ENCODE results near the gene HDAC4.

The HDAC4 gene

DNA sequence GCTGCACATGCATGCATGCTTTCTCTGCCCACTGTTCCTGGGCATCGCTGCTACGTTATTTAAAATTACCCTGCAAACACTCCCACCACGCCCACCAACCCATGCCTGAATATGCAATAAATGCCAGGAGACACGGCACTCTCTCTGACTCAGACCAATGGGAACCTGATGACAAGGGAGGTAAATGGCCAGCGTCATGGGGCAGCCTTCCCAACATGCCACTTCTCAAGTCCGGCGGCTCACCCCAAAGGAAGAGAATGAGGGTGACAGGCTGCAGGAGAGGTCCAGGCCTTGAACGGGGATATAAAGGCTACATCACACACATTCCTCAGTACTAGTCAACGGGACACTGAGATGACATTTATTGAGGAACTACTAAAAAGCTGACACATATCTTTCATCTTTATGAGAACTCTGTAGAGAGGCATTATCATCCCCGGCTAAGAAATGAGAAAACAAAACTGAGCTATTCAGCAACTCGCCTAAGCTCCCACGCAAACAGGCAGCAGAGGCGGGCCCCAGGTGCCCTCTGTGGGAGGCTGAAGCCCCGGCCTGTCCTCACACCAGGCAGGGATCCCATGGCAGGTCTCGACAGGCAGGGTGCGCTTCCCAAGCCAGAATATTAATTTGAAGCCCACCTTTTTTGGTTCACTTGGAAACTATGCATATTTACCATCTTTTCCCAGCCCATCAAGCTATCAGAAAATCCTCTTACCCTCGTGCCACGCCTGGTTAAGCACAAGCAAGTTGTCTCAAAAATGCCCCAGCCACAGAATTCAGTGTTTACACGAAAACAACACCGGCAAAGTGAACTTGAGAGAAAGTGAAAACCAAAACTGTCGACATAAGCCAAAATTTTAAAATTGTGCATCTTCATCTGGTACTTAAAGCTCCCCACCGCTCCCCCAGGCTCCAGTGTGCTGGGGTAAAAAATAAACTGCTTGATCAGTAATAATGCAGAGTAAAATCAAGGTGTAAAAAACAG is 166.3 kb downstream of the HDAC4 start:
- no peak for DNase-seq (ENCODE audit: low read depth in 2 of 2)

DNA sequence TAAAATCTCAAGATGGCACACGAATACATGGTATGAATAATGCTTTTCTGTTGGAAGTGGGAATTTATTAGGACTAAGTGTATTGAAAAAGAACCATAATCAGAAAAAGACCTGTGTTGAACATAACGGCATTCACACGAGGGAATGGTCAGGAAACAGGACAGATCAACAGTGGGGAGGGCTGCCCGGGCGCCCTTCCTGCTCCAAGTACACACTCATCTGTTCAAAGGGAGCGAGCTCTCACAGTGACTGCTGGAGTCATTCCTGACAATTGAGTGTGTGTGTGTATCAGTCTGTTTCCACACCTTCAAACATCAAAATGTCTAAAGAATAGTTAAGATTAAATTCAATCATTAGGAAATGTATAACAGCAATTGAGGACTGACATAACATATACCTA is 167.2 kb downstream of the HDAC4 start:
- DNase-seq (ENCODE audit: low read depth in 2 of 2), result no peak

DNA sequence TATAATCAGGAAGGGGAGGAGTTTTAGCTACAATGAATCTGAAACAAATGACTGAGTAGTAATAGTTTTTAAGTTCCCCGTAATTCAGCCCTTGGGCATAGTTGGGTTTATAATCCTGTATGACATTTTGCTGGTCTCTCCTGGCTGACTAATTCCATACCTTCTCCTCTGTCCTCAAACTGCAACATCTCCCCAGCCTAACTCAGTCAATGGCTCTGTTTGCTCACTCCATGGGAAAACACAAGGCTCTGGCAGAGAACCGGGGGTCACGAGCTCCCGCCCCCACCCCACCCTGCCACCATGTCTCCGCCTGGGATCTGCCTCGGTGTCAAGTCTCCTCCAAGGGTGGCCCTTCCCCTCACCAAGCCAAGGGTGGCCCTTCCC is 168.6 kb downstream of the HDAC4 start:
- DNase-seq (ENCODE audit: low read depth in 2 of 2), result no peak

DNA sequence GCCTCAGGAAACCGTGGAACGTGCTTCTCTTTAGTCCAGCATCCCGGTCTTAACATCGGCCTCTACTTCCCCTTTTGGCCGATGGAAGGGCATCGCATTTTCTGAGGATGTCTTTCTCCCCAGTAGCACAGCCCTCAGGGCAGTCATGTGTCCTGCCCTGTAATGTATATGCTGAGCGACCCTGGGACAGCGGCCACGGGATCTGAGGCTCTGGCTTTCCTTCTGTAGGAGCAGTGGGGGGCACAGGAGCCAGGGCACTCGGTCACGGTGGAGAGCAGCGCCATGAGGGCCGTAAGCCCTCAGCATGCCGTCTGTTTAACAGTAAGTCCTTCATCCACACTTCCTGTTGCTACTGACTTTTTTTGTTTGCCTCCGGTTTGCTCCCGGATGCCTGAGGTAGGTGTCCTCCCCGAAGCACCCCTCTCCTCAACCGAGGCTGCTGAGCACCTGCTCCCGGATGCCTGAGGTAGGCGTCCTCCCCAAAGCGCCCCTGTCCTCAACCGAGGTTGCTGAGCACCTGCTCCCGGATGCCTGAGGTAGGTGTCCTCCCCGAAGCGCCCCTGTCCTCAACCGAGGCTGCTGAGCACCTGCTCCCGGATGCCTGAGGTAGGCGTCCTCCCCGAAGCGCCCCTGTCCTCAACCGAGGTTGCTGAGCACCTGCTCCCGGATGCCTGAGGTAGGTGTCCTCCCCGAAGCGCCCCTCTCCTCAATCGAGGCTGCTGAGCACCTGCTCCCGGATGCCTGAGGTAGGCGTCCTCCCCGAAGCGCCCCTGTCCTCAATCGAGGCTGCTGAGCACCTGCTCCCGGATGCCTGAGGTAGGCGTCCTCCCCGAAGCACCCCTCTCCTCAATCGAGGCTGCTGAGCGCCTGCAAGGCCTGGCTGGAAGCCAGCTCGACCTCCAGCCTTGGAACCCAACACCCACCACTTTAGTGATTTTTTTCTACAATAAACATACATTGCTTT is 169.3 kb downstream of the HDAC4 start:
- DNase-seq (ENCODE audit: low read depth in 2 of 2), result no peak

DNA sequence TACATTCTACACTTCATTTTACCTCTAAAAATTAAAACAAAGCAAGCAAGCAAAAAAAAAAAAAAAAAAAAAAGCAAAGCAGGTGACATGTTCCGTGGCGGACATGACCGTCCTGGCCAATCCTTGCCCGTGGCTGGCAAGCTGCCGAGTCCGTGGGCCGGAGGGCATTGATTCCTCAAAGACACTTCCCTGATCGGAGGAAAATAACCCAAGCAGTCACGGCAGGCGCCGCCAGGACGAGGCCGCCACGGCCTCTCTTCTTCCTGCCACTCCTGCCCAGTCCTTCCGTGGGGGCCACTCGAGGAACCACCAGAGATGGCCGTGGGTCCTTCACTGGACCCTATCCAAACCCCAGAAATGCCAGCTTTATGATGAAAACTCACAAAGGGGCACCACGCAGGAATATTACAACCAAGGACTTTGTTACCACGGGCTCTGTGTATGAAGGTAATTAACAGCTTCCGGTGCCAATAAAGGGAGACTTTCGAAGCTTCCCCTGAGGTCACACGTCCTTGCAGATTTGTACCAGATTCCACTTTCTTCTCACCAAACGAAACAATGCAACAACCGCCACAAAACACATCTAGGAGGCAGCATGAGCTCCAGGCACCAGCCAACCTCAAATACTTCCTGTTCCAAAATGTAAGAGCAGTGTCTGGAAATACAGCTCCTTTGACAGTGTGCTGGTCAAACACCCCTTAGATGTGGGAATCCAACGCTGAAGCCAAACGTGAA is 170.3 kb downstream of the HDAC4 start:
- DNase-seq (ENCODE audit: low read depth in 2 of 2), result no peak

DNA sequence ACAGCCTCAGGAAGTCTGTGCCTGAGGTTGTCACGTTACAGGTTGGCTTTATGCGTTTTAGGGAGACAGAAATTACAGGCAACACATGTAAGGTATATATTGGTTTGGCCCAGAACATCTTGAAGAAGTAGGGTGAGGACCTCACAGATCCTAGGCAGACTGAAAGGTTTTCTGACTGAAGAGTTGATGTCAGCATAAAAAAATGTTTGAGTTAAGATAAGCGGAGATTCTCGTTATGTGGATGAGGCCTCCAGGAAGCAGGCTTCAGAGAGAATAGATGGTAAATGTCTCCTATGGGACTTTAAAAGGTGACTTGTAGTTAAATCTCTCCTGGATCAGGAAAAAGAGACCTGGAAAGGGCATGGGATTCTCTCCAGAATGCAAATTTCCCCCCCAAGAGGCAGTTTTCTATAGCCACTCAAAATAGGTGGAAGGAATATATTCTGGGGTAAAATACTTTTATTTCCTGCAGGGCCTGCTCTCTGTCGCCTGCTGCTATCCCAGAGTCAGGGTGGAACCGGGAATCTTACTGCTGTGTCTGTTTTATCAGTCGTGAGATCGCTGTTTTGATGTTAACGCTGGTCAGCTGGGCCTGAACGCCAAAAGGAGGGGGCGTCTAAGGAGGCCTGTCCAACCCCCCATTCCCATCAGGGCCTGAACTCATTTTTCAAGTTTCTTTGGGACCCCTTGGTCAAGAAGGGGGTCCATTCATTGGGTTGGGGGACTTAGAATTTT is 171.1 kb downstream of the HDAC4 start:
- DNase-seq (ENCODE audit: low read depth in 2 of 2), result no peak

DNA sequence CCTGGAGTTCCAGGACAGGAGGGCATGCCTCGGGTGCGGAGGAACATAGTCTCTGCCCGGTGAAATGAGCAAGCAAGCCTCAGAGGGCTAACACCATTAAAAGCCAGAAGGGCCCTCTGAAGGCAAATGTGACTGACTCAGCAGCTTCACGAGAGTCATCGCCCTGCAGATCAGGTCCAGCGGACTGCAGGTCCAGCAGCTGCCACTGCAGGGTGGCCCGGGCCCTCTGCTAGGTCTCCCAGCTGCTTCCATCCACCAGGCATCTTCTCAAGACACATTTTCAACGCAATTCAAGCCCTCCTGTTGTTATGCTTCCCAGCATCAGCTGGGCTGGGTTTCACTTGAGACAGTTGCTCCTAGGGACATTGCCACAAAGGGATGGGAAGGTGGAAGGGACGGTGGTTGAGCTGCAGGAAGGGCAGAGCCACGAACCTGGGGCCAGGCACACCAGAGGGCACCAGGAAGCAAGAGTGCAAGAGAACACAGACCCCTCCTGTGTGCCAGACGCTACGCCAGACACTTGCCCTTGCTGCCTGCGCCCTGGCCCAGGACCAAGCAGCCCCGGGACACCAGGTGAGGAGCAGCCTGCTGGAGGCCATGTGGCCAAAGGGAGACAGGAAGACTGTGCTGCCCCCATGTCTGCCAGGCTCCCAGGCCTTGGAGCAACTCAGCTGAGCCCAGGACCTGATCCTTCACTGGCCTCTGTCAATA is 173.0 kb downstream of the HDAC4 start:
- DNase-seq (ENCODE audit: low read depth in 2 of 2), result no peak

DNA sequence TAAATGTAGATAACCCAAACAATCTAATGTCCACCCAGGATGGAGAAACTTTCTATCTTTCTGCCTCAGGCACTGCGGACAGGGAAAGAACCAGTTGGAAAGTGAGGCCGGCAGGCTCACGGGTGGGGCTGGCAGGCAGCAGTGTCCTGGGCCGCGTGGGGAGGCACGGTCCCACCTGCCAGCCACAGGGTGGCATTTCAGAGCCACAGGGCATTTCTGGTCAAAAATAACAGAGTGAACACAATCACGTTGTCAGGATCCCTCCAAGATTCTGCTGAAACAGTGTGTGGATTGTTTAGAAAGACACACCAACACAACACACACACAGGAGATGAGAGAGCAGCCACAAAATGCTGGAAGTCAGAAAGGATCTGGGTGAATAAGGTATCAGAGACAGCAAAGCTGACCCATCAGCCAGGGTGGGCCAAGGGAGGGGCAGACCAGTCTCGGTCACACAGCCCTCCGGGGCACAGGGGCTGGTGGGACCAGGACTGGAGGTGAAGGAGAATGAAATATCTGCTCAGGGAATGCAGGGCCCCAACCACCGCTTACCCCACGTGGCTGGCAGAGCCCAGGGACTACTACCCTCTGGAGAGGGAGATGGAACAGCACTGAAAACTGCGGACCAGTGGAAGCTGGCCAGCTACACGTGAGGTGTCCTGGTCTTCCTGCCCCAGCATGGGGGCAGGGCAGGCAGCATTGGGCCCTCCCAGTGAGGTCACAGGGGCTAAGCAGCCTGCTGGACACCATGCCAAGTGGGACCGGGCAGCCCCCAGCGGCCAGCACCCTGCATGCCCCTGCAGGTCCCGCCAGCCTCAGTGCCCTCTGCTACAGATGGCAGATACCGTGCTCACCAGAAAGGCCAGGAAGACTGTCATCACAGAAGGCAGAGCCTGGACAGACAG is 173.9 kb downstream of the HDAC4 start:
- no peak for DNase-seq (ENCODE audit: low read depth in 2 of 2)

DNA sequence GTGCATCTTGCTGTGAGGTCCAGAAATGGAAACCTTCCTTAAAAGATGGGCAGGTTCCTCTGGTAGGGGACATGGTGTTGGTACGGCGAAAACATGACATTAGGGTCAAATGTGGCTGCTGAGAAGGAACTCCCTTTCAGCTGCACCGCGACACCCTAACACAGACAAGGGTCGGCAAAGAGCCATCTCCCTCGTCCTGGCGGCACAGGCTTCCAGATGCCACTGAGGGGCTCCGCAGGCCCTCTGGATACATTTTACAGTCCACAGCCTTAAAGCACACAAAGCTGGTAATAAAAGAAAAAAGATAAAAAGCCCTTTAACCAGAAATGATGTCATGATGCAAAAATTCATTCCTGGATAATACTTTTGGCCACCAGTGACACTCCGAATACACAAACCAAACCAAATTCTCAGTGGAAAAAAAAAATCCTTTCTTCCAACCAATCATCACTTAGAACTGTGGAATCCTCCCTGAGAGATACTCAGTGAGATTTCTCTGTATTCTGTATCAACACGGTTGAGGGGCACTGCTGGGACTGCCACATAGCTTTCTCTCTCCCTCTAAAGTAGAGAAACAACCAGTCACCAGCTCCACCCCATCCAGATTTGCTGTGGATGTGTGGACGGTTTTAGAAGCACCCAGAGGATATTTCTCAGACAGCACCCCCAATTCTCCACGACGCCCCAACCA is 174.8 kb downstream of the HDAC4 start:
- no peak for DNase-seq (ENCODE audit: low read depth in 2 of 2)

DNA sequence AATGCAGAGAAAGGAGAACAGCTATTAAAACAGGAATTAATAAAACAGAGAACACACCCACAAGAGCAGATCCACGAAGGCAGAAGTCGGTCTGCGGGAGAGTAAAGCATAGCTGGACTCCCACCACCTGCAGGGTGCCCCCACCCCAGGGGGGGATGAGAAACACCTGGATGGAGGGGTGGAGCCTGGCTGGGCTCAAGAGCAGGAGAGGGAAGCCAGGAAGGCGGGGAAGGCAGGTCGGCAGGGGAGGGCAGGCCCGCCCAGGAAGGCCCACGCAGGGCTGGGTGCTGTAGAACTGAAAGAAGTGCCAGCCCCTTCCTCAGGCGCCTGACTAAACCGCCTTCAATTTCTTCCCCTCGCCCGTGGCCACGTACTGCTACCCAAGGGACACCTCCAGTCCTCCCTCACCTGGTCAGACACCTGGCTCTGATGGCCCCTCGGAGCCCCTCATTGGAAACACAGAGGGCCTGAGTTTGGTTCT is 175.4 kb downstream of the HDAC4 start:
- DNase-seq (ENCODE audit: low read depth in 2 of 2), result no peak

DNA sequence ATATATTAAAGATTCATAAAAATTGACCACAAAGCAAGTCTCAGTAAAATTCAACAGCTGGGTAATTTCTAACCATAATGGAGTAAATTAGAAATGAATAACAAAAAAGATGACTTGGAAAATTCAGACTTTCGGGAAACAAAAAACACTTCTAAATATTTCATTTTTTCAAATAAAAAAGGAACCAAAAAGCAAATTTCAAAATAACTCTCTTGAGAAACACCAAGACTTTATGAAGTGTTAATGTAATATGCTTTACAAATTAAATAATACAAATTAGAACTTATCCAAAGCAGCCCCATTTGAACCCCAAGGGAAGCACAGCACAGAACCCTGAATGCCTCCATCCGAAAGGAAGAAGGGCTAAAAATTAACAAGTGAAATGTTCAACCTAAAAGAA is 175.9 kb downstream of the HDAC4 start:
- DNase-seq (ENCODE audit: low read depth in 2 of 2), result no peak

DNA sequence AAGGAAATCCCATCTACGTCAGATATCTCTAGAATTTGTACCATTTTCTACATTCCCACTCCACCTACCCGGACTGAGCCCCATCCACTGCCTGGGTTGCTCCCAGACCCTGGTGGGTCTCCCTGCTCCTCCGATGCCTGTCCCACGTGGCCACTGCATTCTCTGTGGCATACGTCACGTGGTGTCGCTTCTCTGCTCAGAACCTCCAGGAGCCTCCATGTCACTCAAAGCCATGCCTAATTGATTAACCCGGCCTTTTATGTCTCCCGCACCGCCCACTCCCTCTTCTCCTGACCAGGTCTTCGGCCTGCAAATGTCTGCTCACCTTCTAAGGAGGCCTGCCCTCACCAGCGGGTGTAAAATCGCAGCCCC is 176.6 kb downstream of the HDAC4 start:
- no peak for DNase-seq (ENCODE audit: low read depth in 2 of 2)

DNA sequence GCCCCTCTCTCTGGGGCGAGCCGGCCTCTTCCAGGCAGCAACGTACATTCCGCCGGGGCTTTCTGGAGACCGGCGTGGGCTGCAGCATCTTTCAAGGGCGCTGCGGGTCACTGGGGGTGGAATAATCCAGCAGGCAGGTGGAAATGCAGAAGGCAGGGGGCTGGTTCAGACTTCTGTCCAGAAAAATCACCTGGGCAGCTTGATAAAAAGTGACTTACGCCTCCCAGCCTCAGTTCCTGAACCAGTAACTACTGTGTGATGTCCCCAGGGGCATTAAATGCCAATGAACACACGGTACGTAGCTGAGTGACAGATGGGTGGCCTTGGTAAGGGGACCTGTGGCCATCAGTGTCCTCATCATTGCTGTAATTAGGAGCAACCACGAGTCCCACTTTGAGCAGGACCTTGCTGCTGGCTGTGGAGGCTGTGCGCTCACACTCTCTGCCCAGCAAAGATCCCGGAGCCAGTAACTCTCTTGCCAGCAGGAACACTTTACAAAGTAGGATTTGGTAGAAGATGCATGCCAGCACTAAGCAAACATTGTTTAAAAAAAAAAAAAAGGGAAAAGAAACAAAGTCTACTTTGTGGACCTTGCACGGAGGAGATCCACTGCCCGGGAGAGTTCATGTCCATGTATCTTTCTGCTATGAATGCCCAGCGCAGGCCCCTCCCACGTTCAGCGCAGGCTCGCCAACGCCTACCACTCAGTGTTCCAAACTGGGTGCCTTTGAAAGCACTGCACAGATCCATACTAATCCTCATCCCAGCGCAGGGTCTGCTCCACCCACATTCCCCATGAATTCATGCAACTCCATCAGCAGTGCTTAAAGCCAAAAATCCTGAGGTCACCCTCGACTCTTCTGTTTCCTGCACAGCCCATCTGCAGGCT is 177.3 kb downstream of the HDAC4 start:
- no peak for DNase-seq (ENCODE audit: low read depth in 2 of 2)

DNA sequence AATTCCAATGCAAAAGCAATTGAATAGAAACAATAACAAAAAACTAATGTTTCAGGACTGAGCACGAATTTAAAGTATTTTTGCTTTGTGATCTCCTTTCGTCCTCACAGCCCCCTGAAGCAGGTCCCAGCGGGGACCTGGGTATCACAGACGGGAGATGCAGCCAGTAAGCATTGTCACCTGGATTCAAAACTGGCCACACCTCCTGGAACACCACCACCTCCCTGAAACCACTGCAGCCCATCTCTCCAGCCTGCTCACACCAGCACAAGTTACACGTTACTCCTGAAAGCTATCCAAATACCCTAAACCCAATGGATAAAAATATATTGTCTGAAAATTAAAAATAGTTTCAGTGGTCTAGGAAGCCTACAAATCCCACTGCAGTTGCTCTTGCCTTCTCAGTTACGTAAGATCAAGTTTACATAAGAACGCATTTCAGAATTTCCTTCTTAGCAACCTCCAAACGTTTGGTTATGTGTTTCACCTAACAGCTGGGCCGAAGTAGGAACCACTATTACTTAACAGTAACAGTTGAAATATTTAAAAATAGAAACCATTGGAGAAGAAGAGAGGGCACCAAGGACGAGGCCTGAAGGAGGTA is 178.0 kb downstream of the HDAC4 start:
- DNase-seq (ENCODE audit: low read depth in 2 of 2), result no peak

DNA sequence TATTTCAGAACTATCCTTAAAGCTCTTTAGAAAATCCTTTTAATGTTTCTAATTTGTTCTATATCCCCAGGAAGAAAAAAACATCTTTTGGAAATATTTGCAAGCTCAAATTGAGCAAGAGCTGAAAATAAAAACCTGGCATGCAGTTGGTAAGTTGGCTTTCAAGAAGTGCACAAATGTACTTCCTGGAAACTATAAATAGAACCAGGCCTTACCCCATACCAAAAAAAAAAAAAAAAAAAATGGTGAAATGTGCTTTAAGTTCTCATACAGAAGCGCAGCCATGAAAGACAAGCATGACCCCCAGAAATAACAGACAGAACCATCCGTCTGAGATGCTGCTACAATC is 178.5 kb downstream of the HDAC4 start:
- no peak for DNase-seq (ENCODE audit: low read depth in 2 of 2)

DNA sequence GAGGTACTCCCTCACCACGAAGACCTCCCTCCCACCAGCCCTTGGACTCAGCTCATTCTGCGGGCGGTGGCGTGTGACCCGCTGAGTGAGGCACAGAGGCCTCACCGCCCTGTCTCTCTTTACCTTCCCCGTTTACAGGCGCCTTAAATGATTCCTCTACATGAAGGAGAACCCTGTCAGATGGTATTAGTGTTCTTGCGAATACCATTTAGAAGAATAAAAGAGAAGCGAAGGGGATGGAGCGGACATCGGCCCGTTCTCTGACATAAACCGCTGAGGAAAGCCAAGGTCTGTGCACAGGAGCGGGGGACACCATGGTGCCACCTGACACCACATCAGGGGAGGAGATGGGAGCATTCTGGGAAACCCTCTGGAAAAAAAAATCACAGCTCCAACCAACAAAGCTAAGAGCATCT is 179.8 kb downstream of the HDAC4 start:
- DNase-seq (ENCODE audit: low read depth in 2 of 2), result no peak

DNA sequence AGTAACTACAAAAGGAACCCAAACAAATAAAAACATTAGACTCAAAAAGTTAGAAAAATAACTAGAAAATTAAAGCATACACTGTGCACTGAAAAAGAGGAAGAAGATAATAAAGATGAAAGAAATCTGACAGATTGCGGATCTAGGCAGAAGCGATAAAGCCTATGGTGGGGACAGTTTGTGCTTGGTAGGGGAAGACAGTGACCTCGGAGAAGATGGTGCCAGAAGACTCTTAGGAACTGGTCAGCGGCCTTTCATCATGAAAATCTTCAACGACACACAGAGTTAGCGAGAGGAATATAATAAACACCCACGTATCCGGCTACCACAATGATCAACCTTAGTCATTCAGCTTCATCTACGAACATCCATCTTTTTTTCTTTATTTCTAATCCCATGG is 180.5 kb downstream of the HDAC4 start:
- DNase-seq (ENCODE audit: low read depth in 2 of 2), result no peak
